Thymus (tissue), 11 donors: ENCODE results near the gene HERC6. TPM values are rescaled to one million over a fixed set of nuclear protein-coding genes. Genes with fewer than 3 reads are reported as not detected.
"Not testable (repeated sequence)": the region's sequence is repeated elsewhere in the genome, so short reads cannot be mapped to it uniquely, and the experiment has no call there.

Experiments
- DNase-seq, 9 donors: peaks; one replicate each; pipeline ENCODE4 v3.0.0-alpha.2; 2013; ENCODE audit warnings: low spot score in 9 of 9, low read depth in 6 of 9, missing footprints in 1 of 9
- H3K27ac ChIP-seq, 2 donors: one replicate each; pipeline ENCODE4 v1.5.1; 2013; ENCODE audit warnings: control low read depth in 1 of 2, low read depth in 1 of 2, low read length in 1 of 2, mild to moderate bottlenecking in 1 of 2, moderate library complexity in 1 of 2
- H3K27me3 ChIP-seq, 2 donors: one replicate each; pipeline ENCODE4 v1.5.1; 2013; ENCODE audit warnings: low read length in 1 of 2; ENCODE audit not compliant: control insufficient read depth in 2 of 2, insufficient read depth in 1 of 2
- H3K36me3 ChIP-seq, 2 donors: one replicate each; pipeline ENCODE4 v1.5.1; 2013; ENCODE audit warnings: low read length in 1 of 2, mild to moderate bottlenecking in 1 of 2, moderate library complexity in 1 of 2; ENCODE audit not compliant: control insufficient read depth in 2 of 2, insufficient read depth in 2 of 2
- H3K4me1 ChIP-seq, 2 donors: one replicate each; pipeline ENCODE4 v1.5.1; 2013; ENCODE audit warnings: low read length in 2 of 2; ENCODE audit not compliant: control insufficient read depth in 2 of 2, insufficient read depth in 2 of 2
- H3K4me3 ChIP-seq, 2 donors: one replicate each; pipeline ENCODE4 v1.5.1; 2013; ENCODE audit warnings: low read length in 2 of 2, control low read depth in 1 of 2, mild to moderate bottlenecking in 1 of 2
- H3K9me3 ChIP-seq, 2 donors: one replicate each; pipeline ENCODE4 v1.5.1; 2013; ENCODE audit warnings: low read length in 1 of 2, mild to moderate bottlenecking in 1 of 2; ENCODE audit not compliant: control insufficient read depth in 2 of 2, insufficient read depth in 1 of 2
- WGBS: extraction: QIAGEN DNeasy Blood & Tissue Kit; methylation state at CpG from one replicate; pipeline ENCODE4 v1.1.7; 2013; 5-methylcytosine and 5-hydroxymethylcytosine counted together
- polyA plus RNA-seq: library from polyadenylated mRNA; stranded (reverse); fragments of 200-250 nt; gene quantifications from one replicate; pipeline ENCODE4 v1.2.3, GENCODE V29; 2013
- total RNA-seq: library from RNA; stranded (reverse); fragments of 120-200 nt; gene quantifications from one replicate; pipeline ENCODE4 v1.2.4, GENCODE V29; 2013
- donor health status: healthy.

The HERC6 gene
- total and polyA plus RNA-seq, 2 donors = 11.8 to 18.9 TPM

DNA sequence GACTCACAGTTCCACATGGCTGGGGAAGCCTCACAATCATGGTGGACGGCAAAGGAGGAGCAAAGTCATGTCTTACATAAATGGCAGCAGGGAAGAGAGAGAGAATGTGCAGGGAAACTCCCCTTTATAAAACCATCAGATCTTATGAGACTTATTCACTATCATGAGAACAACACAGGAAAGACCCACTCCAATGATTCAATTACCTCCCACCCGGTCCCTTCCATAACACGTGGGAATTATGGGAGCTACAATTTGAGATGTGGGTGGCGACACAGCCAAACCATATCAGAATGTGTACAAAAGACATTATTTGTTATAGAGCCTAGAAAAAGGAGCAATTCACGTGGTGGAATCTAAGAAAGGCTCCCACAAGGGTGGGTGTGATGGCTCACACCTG is 10.8 kb upstream of the HERC6 start:
- no peaks in the 10 kb centered on the region for H3K4me1 ChIP-seq
- H3K36me3 ChIP-seq = no peaks in the 10 kb centered on the region
- no peak for DNase-seq
- H3K9me3 ChIP-seq = no peaks in the 10 kb centered on the region
- no peak overlapping the region for H3K27ac ChIP-seq
- 95% methylated on average over 5 of the region's 5 CpGs for WGBS
- H3K27me3 ChIP-seq = no peaks in the 10 kb centered on the region
- H3K4me3 ChIP-seq = no peak overlapping the region

DNA sequence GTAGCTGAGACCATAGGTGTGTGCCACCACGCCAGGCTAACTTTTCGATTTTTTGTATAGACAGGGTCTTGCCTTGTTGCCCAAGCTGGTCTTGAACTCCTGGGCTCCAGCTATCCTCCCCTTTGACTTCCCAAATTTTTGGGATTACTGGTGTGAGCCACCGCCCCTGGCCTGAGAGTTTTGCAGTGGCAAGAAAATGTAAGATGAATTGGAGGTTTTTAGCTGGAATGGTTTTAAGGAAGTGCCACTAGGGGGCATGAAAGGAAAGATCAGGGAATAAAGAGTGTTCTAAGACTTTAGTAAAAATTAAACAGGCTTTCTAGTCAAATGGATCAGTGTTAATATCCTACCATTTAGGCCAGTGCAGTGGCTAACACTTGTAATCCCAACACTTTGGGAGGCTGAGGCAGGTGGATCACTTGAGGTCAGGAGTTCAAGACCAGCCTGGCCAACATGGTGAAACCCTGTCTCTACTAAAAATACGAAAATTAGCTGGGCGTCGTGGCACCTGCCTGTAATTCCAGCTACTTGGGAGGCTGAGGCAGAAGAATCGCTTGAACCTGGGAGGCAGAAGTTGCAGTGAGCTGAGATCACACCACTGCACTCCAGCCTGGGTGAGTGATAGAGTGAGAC is 9.4 kb upstream of the HERC6 start:
- not testable (repeated sequence) for H3K4me3 ChIP-seq, H3K4me1 ChIP-seq, H3K36me3 ChIP-seq, H3K27ac ChIP-seq, H3K27me3 ChIP-seq, H3K9me3 ChIP-seq
- WGBS = 95% methylated on average over 7 of the region's 7 CpGs
- DNase-seq = peak in 2 of 9 donors; percentile 24 to 56

DNA sequence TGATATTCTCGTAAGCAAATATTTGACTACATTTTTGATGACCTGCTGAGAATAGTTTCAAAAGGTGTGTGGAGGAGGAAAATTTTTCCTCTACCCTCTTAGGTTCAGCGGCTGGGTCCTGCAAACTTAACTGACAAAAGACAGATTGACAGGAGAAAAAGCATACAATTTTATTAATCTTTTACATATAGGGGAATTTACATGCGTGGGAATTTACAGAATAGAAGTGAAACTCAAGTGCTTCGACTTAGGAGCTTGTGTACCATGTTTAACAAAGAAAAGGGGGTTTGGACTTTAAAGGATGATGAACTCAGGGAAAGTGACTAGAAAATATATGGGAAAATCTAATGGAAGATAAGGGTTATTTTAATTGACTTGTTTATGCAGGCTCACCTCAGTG is 2.5 kb downstream of the HERC6 start:
- peak in 1 of 9 donors; percentile 20 for DNase-seq
- Histone ChIP-seq H3K4me1 (peaks cover 0 to 4% of the 10 kb centered on the region in 2 donors), H3K27me3 (peaks cover 0 to 5% of the 10 kb centered on the region in 2 donors), H3K4me3 (no peak overlapping the region), H3K27ac (no peak overlapping the region), H3K9me3 (no peaks in the 10 kb centered on the region), H3K36me3 (no peaks in the 10 kb centered on the region)
- 99% methylated on average over 4 of the region's 4 CpGs for WGBS

DNA sequence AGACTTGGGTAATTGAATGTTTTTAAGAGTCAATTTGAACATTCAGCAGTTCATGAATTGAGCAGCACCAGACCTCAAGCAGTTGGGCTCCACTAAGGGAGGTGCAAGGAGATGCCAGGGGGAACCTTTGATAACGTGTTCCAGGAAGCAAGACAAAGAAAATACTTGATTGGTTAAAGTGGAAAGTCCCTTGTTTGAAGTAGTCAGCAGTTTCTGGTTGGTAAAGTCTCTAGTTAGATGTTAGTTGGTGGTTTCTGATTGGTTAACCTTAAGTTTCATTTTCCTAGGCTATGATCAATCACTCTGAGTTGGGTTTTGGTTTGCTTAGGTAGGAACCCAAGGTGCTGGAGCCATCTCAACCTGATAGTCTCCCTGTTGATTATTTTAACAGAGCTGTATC is 4.0 kb downstream of the HERC6 start:
- peak overlapping the region in 1 of 2 donors; percentile 25 for H3K27ac ChIP-seq
- H3K36me3 ChIP-seq = no peaks in the 10 kb centered on the region
- 63% methylated on average over 1 of the region's 1 CpG for WGBS
- peaks cover 0 to 5% of the 10 kb centered on the region in 2 donors for H3K27me3 ChIP-seq
- H3K9me3 ChIP-seq = no peaks in the 10 kb centered on the region
- H3K4me1 ChIP-seq = peaks cover 0 to 4% of the 10 kb centered on the region in 2 donors
- no peak overlapping the region for H3K4me3 ChIP-seq
- DNase-seq = peak in 1 of 9 donors; percentile 51

DNA sequence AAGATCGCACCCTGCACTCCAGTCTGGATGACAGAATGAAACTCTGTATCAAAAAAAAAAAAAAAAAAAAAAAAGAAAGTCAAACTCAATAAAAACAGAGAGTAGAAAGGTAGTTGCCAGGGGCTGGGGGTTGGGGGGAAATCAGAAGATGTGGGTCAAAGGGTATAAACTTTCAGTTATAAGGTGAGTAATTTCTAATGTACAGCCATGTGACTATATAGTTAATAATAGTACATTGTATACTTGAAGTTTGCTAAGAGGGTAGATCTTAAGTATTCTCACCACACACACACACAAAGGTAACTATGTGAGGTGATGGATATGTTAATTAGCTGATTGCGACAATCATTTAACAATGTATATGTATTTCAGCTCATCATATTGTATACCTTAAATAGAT is 11.5 kb downstream of the HERC6 start:
- Histone ChIP-seq H3K9me3 (no peaks in the 10 kb centered on the region), H3K27me3 (no peaks in the 10 kb centered on the region), H3K4me1 (no peaks in the 10 kb centered on the region), H3K4me3 (no peak overlapping the region), H3K27ac (no peak overlapping the region), H3K36me3 (no peaks in the 10 kb centered on the region)
- 97% methylated on average over 2 of the region's 2 CpGs for WGBS
- DNase-seq = no peak

DNA sequence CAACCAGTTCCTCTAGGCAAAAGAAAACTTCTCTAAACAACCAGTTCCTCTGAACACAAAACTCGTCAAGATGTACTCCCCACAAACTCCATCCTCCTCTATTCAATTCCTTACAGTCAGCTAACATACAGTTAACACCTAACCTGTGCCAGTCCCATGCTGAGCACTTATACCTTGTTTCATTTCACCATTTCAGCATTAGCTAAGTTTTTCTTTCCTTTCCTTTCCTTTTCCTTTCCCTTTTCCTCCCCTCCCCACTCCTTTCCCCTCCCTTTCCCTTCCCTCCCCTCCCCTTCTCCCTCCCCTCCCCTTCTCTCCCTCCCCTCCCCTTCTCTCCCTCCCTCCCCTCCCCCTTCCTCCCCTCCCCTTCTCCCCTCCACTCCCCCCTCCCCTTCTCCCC is 13.1 kb downstream of the HERC6 start:
- H3K9me3 ChIP-seq = no peaks in the 10 kb centered on the region
- no peak overlapping the region for H3K4me3 ChIP-seq
- WGBS = 95% methylated on average over 1 of the region's 1 CpG
- no peak for DNase-seq
- H3K36me3 ChIP-seq = no peaks in the 10 kb centered on the region
- H3K4me1 ChIP-seq = no peaks in the 10 kb centered on the region
- no peak overlapping the region for H3K27ac ChIP-seq
- no peaks in the 10 kb centered on the region for H3K27me3 ChIP-seq

DNA sequence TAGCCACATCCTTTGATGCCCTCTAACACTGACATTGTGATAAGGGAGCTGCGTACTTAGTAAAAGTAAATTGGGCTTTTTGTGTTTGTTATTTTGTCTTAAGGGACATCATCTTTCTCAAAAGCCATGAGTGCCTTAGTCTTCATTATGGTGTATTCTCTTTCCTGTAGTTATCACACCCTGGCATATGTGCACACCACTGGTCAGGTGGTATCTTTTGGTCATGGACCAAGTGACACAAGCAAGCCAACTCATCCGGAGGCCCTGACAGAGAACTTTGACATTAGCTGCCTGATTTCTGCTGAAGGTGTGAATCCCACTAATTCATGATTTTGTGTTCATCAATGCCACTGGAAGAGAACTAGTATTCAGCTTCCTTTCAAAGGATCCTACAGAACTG is 18.0 kb downstream of the HERC6 start:
- H3K27me3 ChIP-seq = no peaks in the 10 kb centered on the region
- H3K36me3 ChIP-seq = peaks cover 3 to 5% of the 10 kb centered on the region in 2 donors
- no peak overlapping the region for H3K4me3 ChIP-seq
- over 99% methylated on average over 2 of the region's 2 CpGs for WGBS
- H3K27ac ChIP-seq = no peak overlapping the region
- H3K4me1 ChIP-seq = no peaks in the 10 kb centered on the region
- DNase-seq = no peak
- H3K9me3 ChIP-seq = no peaks in the 10 kb centered on the region

DNA sequence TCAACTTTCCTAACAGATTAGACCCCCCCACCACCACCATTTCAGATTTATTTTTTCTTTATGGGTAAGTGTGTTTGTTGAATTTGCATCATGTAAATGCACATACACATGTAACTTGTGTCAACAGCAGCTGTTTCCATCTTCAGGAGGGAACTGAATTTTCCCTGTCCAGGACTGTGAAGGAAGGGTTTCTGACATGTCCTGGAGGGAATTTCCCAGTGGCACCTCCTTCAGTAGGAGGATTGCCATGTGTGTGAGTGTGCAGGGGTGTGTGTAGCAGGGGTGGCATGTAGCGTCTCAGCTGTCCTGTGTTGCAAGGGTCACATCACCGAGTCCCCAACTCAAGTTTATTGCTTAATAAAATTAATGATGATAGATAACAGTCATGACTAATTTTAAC is 19.7 kb downstream of the HERC6 start:
- WGBS = 91% methylated on average over 2 of the region's 2 CpGs
- H3K27ac ChIP-seq = no peak overlapping the region
- H3K36me3 ChIP-seq = peaks cover 3 to 5% of the 10 kb centered on the region in 2 donors
- no peaks in the 10 kb centered on the region for H3K27me3 ChIP-seq
- DNase-seq = no peak
- H3K4me1 ChIP-seq = no peaks in the 10 kb centered on the region
- no peak overlapping the region for H3K4me3 ChIP-seq
- H3K9me3 ChIP-seq = no peaks in the 10 kb centered on the region

DNA sequence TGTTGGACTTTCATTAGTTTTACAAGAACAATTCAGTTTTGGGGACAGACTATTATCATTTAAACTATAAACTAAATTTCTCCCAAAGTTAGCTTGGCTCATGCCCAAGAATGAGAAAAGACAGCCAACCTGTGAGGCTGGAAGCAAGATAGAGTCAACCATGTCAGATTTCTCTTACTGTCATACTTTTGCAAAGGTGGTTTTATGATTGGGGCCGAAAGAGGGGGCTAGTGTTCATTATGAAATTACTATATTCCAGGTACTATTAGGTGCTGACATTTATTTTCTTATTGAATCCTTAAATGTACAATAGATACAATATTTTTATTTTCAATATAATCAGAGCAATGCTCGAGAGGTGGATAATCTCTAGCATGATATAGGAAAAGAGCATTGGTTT is 30.6 kb downstream of the HERC6 start:
- WGBS = 98% methylated on average over 2 of the region's 2 CpGs

More for the DNA sequence above, 30.6 kb downstream of the HERC6 start:
- Histone ChIP-seq H3K27ac (no peak overlapping the region), H3K9me3 (no peaks in the 10 kb centered on the region), H3K4me3 (no peak overlapping the region), H3K27me3 (no peaks in the 10 kb centered on the region), H3K4me1 (no peaks in the 10 kb centered on the region), H3K36me3 (peaks cover 0 to 3% of the 10 kb centered on the region in 2 donors)
- no peak for DNase-seq
